ENCODE results near the gene LRRC4C.

Gene LRRC4C

GRCh38 chr11:40338062-40338461, 1121.4 kb downstream of the LRRC4C start:
- FAIRE-seq, result no peak

DNA sequence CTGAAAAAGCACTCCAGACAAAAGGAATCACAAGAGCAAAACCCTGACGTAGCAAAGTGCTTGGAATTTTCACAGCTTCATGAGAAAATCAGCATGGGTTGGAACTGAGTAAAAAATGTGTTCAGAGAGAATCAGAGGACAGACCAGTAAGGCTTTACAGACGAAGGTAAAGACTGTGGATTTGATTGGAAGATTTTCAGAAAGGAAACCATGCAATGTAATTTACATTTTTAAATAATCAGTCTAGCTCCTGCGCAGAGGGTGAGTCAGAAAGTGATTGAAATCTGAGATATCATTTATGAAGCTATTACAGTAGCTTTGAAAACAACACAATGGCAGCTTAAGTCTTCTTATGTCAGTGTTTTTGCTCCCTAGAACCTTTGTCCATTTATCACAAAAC, 1122.3 kb downstream of the LRRC4C start:
- no peak for FAIRE-seq

- FAIRE-seq, result no peak
Measured at GRCh38 chr11:40328890-40329614, 1130.4 kb downstream of the LRRC4C start.

DNA sequence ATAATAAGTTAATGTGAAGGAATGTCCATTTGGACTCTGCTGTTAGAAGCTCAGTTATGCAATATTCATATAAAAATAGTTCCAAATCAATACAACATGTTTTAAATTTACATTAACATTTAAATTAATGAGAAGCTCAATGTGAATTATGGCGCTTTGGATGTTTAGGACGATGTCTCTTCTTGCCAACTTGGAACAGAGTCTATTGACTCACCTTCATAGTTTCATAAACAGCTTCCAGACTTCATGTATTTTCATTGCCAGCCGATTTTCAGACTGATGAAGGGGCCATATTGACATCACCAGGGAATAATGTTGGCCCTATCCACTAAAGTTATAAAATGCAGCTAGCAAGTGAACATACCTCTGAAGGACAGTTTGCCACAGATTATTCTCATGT, 1136.2 kb downstream of the LRRC4C start:
- no peak for FAIRE-seq

DNA sequence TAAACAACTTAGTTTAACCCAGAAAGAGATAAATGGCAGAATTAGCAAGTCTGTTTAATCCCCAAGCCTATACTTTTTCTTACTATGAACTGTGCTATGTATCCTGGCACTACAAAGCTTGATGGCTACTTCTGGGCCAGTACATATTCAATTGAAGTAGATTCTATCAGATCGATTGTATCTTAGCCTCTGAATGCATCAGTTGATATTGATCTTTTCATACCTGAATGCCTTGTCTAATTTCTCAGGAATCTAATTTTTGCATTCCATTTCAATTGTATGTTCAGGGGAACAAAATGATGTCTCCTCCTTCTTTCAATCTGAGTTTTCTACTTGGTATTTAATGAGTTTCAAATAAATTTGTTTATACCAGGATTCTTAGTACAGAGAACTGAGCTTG, 1137.9 kb downstream of the LRRC4C start:
- no peak for FAIRE-seq

- no peak for FAIRE-seq
Measured at GRCh38 chr11:40316171-40316570, 1143.3 kb downstream of the LRRC4C start.

- FAIRE-seq, result peak; percentile 48
Measured at GRCh38 chr11:40315122-40315521, 1144.3 kb downstream of the LRRC4C start.

GRCh38 chr11:40314327-40314726, 1145.1 kb downstream of the LRRC4C start:
- no peak for FAIRE-seq

- FAIRE-seq, result peak; percentile 14
Measured at GRCh38 chr11:40306938-40307548, 1152.4 kb downstream of the LRRC4C start.

- FAIRE-seq, result no peak
Measured at GRCh38 chr11:40302669-40303068, 1156.8 kb downstream of the LRRC4C start.

- no peak for FAIRE-seq
Measured at GRCh38 chr11:40295466-40295865, 1164.0 kb downstream of the LRRC4C start.

- no peak for FAIRE-seq
Measured at GRCh38 chr11:40294741-40295140, 1164.7 kb downstream of the LRRC4C start.

DNA sequence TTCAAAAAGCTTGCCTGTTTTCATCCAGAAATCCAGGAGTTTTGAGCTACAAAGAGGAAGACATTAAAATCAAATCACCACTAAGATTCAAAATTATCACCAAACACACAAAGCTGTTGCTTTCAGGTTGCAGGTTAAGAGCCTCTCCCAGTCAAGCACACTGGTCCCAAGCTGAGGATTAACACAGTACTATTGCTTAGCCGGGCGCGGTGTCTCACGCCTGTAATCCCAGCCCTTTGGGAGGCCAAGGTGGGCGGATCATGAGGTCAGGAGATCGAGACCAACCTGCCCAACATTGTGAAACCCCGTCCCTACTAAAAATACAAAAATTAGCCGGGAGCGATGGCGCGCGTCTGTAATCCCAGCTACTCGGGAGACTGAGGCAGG, 1165.1 kb downstream of the LRRC4C start:
- no peak for FAIRE-seq

GRCh38 chr11:40293655-40294348, 1165.7 kb downstream of the LRRC4C start:
- no peak for FAIRE-seq

DNA sequence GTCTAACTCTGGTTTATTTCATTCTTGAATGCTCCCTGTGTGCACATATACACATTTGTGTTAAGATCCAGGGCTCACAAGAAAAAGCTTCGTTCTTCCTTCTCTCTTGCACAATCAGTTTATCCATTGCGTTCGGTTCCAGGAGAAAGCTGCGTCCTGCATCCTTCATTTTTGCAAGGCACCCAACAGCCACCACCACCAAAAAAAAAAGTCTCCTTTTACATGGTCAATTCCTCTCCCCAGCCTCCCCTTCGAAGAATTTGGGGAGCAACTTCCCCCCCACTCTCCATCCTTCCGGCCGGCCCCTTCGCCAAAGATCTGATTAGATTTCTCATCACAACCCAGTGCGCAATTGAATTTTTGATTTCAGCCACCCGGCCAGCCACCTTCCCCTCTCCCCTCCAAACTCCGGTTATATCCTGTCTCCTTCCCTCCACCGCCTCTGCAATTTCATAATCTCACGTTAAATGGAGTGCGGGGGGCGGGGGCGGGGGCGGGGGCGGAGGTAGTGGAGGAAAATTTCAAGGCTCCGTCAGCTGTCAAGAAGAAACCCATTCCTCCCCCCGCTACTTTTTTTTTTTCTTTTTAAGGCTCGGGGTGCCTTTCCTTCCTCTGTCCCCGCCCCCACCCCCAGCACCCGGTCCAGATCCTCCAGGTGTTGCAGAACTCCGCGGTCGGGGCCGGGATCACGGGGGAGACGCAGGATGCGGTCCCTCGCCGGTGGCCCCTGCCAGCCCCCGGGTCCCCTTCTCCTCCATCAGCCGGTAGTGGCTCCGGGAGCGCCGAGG, 1166.5 kb downstream of the LRRC4C start:
- no peak for FAIRE-seq

GRCh38 chr11:40291741-40292140, 1167.7 kb downstream of the LRRC4C start:
- FAIRE-seq, result no peak

DNA sequence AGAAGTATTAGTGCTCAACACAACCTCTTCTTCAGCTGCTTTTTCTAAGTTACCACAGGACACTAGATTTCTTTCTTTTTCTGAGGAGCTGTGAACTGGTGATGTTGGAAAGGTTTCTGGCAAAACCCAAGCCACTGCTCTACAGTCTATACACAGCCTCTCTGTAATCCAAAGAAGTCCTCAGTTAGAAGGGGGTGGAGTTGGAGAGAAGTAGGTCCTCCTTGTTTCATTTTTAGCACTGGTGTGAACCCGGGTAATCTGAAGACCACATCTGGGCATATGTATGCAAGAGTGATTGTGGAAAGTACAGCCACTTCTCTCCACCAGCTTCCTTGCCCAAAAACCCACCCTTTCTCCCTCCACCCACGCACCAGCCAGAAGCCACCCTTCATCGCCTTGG, 1168.1 kb downstream of the LRRC4C start:
- no peak for FAIRE-seq

GRCh38 chr11:40290171-40290631, 1169.3 kb downstream of the LRRC4C start:
- FAIRE-seq, result no peak

DNA sequence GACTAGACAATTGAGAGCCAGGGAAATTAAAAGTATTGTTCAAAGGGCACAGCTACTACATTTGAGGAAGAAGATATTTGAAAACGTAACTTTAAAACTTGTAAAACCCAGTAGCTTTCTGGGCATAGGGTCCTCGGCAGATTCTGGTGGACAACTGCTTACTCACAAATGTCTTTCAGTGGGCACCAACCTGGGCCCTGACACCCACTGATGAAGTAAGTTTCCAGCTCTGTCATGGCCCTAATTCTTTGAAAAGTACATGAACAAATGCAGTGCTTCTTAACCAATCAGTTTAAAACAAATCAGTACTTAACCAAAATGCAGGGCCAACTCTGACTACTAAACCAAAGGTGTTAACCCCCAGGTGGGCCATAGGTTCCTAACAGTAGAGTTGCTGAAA, 1170.1 kb downstream of the LRRC4C start:
- no peak for FAIRE-seq

DNA sequence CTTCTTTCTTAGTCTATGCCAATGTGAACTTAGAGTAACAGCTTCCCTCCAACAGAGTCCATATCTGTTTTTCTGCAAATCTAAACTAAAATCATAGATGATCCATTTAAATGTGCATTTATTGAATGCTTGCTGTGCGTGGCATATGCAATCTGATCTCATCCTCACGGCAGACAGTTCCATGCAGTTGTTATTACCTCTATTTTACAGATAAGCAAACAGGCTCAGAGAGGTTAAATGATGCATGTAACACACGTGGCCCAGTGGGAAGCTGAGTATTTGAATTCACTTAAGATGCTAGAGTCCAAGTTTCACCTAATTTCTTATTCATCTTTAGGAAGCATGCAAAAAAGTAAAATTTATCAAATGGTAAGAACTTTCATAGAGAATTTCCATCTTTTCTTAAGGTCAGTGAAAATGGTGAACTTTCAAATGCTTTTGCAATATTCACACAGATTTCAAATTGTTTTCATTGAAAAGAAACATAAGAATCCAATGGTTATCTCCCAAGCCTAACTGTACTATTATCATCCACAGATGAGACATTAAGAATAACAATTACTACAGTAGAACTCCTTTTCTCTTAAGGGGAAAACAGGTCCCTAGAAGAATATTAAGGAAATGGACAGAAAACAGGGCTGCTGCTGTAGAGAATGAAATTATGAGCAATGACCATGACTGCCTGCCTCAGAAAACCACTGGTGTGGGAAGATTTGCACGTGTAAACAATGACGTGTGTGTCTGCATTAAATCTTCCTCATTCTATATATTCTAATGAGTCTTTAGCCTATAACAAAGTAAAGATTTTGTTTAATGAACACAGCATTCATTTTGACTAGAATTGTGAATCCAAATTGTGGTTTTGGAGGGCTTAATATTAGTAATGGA, 1171.3 kb downstream of the LRRC4C start:
- FAIRE-seq, result no peak

- FAIRE-seq, result no peak
Measured at GRCh38 chr11:40286137-40286536, 1173.3 kb downstream of the LRRC4C start.

GRCh38 chr11:40285558-40285957, 1173.9 kb downstream of the LRRC4C start:
- no peak for FAIRE-seq
